CD8-positive, alpha-beta memory T cell (primary cell): ENCODE measurements around the gene PRSS27. TPM values are rescaled to one million over a fixed set of nuclear protein-coding genes. Genes with fewer than 3 reads are reported as not detected.
A peak's percentile ranks its signal among the peaks of the same experiment; 100 is the strongest.
"Not testable (repeated sequence)": the region's sequence is repeated elsewhere in the genome, so short reads cannot be mapped to it uniquely, and the experiment has no call there.

Experiments used
- CTCF ChIA-PET: fragments of 350-600 bp; sonication (Branson Sonifier 250); formaldehyde crosslinking; loops from one replicate; lab custom pipeline; 2021; ENCODE audit warnings: antibody characterized with exemption; lab: Charles Lee
- POLR2A ChIA-PET: fragments of 350-600 bp; sonication (Branson Sonifier 250); formaldehyde crosslinking; loops from one replicate; lab custom pipeline; 2021; ENCODE audit warnings: antibody characterized with exemption; lab: Charles Lee
- DNase-seq, 5 donors: peaks; one replicate each; pipeline versions ENCODE4 v3.0.0 to v3.0.0-alpha.2; 2020 to 2022; ENCODE audit warnings: mixed read lengths in 1 of 5
- H3K27ac ChIP-seq: one replicate; pipeline ENCODE4 v1.7.0; 2013; ENCODE audit warnings: low read depth, mild to moderate bottlenecking, low read length, moderate library complexity
- H3K27me3 ChIP-seq: 2 replicates; pipeline ENCODE4 v1.7.0; 2013; ENCODE audit warnings: low read length, mild to moderate bottlenecking; ENCODE audit not compliant: insufficient read depth, poor library complexity, severe bottlenecking
- H3K36me3 ChIP-seq: 2 replicates; pipeline ENCODE4 v1.7.0; 2013; ENCODE audit warnings: mild to moderate bottlenecking, low read length, moderate library complexity; ENCODE audit not compliant: insufficient read depth
- H3K4me1 ChIP-seq: 2 replicates; pipeline ENCODE4 v1.7.0; 2013; ENCODE audit warnings: mild to moderate bottlenecking, low read length, moderate library complexity; ENCODE audit not compliant: insufficient read depth
- H3K4me3 ChIP-seq: 2 replicates; pipeline ENCODE4 v1.7.0; 2013; ENCODE audit warnings: mild to moderate bottlenecking, low read length
- H3K9me3 ChIP-seq: 2 replicates; pipeline ENCODE4 v1.7.0; 2013; ENCODE audit warnings: mild to moderate bottlenecking, low read length
- H3K27ac Mint-ChIP-seq, 8 donors: one replicate each; pipeline ENCODE4 v1.8.0; 2020 to 2021; ENCODE audit warnings: mixed read lengths in 8 of 8, mild to moderate bottlenecking in 6 of 8, inconsistent platforms in 3 of 8, moderate library complexity in 3 of 8
- H3K27me3 Mint-ChIP-seq, 2 donors: one replicate each; pipeline ENCODE4 v1.8.0; 2020 to 2021; ENCODE audit warnings: mixed read lengths in 2 of 2, mild to moderate bottlenecking in 1 of 2, moderate library complexity in 1 of 2
- H3K36me3 Mint-ChIP-seq, 3 donors: one replicate each; pipeline ENCODE4 v1.8.0; 2020 to 2021; ENCODE audit warnings: mixed read lengths in 3 of 3, inconsistent platforms in 1 of 3, mild to moderate bottlenecking in 1 of 3
- H3K4me1 Mint-ChIP-seq, 3 donors: one replicate each; pipeline ENCODE4 v1.8.0; 2020 to 2021; ENCODE audit warnings: mixed read lengths in 3 of 3, inconsistent platforms in 1 of 3, mild to moderate bottlenecking in 1 of 3
- H3K4me3 Mint-ChIP-seq, 7 donors: one replicate each; pipeline ENCODE4 v1.8.0; 2020 to 2021; ENCODE audit warnings: mixed read lengths in 7 of 7, mild to moderate bottlenecking in 6 of 7, moderate library complexity in 4 of 7, inconsistent platforms in 2 of 7
- H3K9me3 Mint-ChIP-seq, 5 donors: one replicate each; pipeline ENCODE4 v1.8.0; 2020 to 2022; ENCODE audit warnings: mixed read lengths in 5 of 5, mild to moderate bottlenecking in 3 of 5, moderate library complexity in 2 of 5, inconsistent platforms in 1 of 5
- polyA plus RNA-seq: library from polyadenylated mRNA; unstranded; fragments of 300-500 nt; fragmentation: Illumina TruSeq; gene quantifications from one replicate; pipeline ENCODE4 v1.2.3, GENCODE V29; 2021
- total RNA-seq, 2 experiments: library from RNA; stranded (reverse); gene quantifications; one replicate each; pipeline ENCODE4 v1.2.3, GENCODE V29; 2021

PRSS27 gene
- total and polyA plus RNA-seq, 3 experiments from 2014 or later, result 1.3 to 1.6 TPM; not detected in 1

- Histone ChIP-seq H3K4me3 (no peak overlapping the region), H3K27ac (no peak overlapping the region), H3K36me3 (peaks cover 4% of the 10 kb centered on the region), H3K9me3 (no peaks in the 10 kb centered on the region), H3K27me3 (no peaks in the 10 kb centered on the region), H3K4me1 (peaks cover 5% of the 10 kb centered on the region)
- H3K4me3 Mint-ChIP-seq, result no peak overlapping the region
- peaks cover 5 to 17% (median 10%) of the 10 kb centered on the region in 3 donors for H3K4me1 Mint-ChIP-seq
- ChIA-PET CTCF (no interaction called here), POLR2A (no interaction called here)
- DNase-seq, result no peak
- H3K36me3 Mint-ChIP-seq, result peaks cover 0 to 29% (median 1%) of the 10 kb centered on the region in 3 donors
- H3K9me3 Mint-ChIP-seq, result no peaks in the 10 kb centered on the region
- H3K27ac Mint-ChIP-seq, result no peak overlapping the region
- no peaks in the 10 kb centered on the region for H3K27me3 Mint-ChIP-seq
Observed at GRCh38 chr16:2692251-2692947, 27.6 kb downstream of the PRSS27 start.

GRCh38 chr16:2691491-2692248 is 28.4 kb downstream of the PRSS27 start:
- CTCF ChIA-PET, result no interaction called here
- peaks cover 12 to 24% (median 18%) of the 10 kb centered on the region in 3 donors for H3K4me1 Mint-ChIP-seq
- no peaks in the 10 kb centered on the region for H3K27me3 ChIP-seq
- no peak overlapping the region for H3K27ac ChIP-seq
- DNase-seq, result no peak
- H3K36me3 Mint-ChIP-seq, result peaks cover 0 to 21% (median 1%) of the 10 kb centered on the region in 3 donors
- no peaks in the 10 kb centered on the region for H3K27me3 Mint-ChIP-seq
- H3K27ac Mint-ChIP-seq, result no peak overlapping the region
- no peaks in the 10 kb centered on the region for H3K36me3 ChIP-seq
- no peak overlapping the region for H3K4me3 Mint-ChIP-seq
- no peak overlapping the region for H3K4me3 ChIP-seq
- H3K4me1 ChIP-seq, result peaks cover 13% of the 10 kb centered on the region
- POLR2A ChIA-PET, result no interaction called here
- no peaks in the 10 kb centered on the region for H3K9me3 ChIP-seq
- no peaks in the 10 kb centered on the region for H3K9me3 Mint-ChIP-seq

- Mint-ChIP-seq H3K27ac (peak overlapping the region in 1 of 8 donors; percentile 61), H3K4me1 (peaks cover 14 to 26% (median 19%) of the 10 kb centered on the region in 3 donors), H3K4me3 (no peak overlapping the region), H3K27me3 (no peaks in the 10 kb centered on the region), H3K36me3 (peaks cover 0 to 20% (median 1%) of the 10 kb centered on the region in 3 donors), H3K9me3 (no peaks in the 10 kb centered on the region)
- no peaks in the 10 kb centered on the region for H3K36me3 ChIP-seq
- no peak for DNase-seq
- peaks cover 13% of the 10 kb centered on the region for H3K4me1 ChIP-seq
- no peak overlapping the region for H3K4me3 ChIP-seq
- no peak overlapping the region for H3K27ac ChIP-seq
- no peaks in the 10 kb centered on the region for H3K9me3 ChIP-seq
- ChIA-PET CTCF (no interaction called here), POLR2A (no interaction called here)
- no peaks in the 10 kb centered on the region for H3K27me3 ChIP-seq
Observed at GRCh38 chr16:2690852-2691251, 29.2 kb downstream of the PRSS27 start.

- Mint-ChIP-seq H3K4me3 (no peak overlapping the region), H3K27ac (no peak overlapping the region), H3K9me3 (no peaks in the 10 kb centered on the region), H3K4me1 (peaks cover 14 to 29% (median 20%) of the 10 kb centered on the region in 3 donors), H3K36me3 (peaks cover 0 to 20% (median 1%) of the 10 kb centered on the region in 3 donors), H3K27me3 (no peaks in the 10 kb centered on the region)
- no peak overlapping the region for H3K27ac ChIP-seq
- DNase-seq, result no peak
- ChIA-PET POLR2A (no interaction called here), CTCF (no interaction called here)
- no peak overlapping the region for H3K4me3 ChIP-seq
- H3K4me1 ChIP-seq, result peaks cover 13% of the 10 kb centered on the region
- no peaks in the 10 kb centered on the region for H3K27me3 ChIP-seq
- no peaks in the 10 kb centered on the region for H3K36me3 ChIP-seq
- no peaks in the 10 kb centered on the region for H3K9me3 ChIP-seq
Observed at GRCh38 chr16:2689968-2690801, 29.8 kb downstream of the PRSS27 start.

GRCh38 chr16:2689422-2689821 is 30.6 kb downstream of the PRSS27 start:
- DNase-seq, H3K4me3 Mint-ChIP-seq, H3K36me3 ChIP-seq, H3K9me3 Mint-ChIP-seq, H3K4me3 ChIP-seq, CTCF ChIA-PET, H3K27me3 Mint-ChIP-seq, H3K27ac Mint-ChIP-seq, POLR2A ChIA-PET, H3K9me3 ChIP-seq, H3K27me3 ChIP-seq, H3K27ac ChIP-seq: not testable (repeated sequence)
- H3K4me1 Mint-ChIP-seq, result peaks cover 18 to 33% (median 23%) of the 10 kb centered on the region in 3 donors
- peaks cover 0 to 20% (median 1%) of the 10 kb centered on the region in 3 donors for H3K36me3 Mint-ChIP-seq
- peaks cover 13% of the 10 kb centered on the region for H3K4me1 ChIP-seq

GRCh38 chr16:2687531-2688308 is 32.3 kb downstream of the PRSS27 start:
- Mint-ChIP-seq H3K27me3 (no peaks in the 10 kb centered on the region), H3K4me1 (peaks cover 23 to 34% (median 24%) of the 10 kb centered on the region in 3 donors), H3K27ac (peak overlapping the region; percentile 58 to 97 (median 90)), H3K4me3 (peak overlapping the region; percentile 67 to 88 (median 70)), H3K9me3 (no peaks in the 10 kb centered on the region), H3K36me3 (peaks cover 0 to 18% (median 1%) of the 10 kb centered on the region in 3 donors)
- ChIA-PET CTCF (interaction anchor here (0.6 kb wide), 1 partner anchor 318 kb away, joined by 4 read pairs; no protein-coding TSS in a partner anchor), POLR2A (no interaction called here)
- DNase-seq, result no peak
- Histone ChIP-seq H3K4me1 (peaks cover 18% of the 10 kb centered on the region), H3K36me3 (no peaks in the 10 kb centered on the region), H3K27me3 (no peaks in the 10 kb centered on the region), H3K4me3 (no peak overlapping the region), H3K9me3 (no peaks in the 10 kb centered on the region), H3K27ac (no peak overlapping the region)

- H3K4me3 ChIP-seq, result peak overlapping the region; percentile 32
- no peak overlapping the region for H3K27ac ChIP-seq
- CTCF ChIA-PET, result interaction anchor here (0.6 kb wide), 1 partner anchor 319 kb away, joined by 4 read pairs; no protein-coding TSS in a partner anchor
Observed at GRCh38 chr16:2686912-2687507, 33.0 kb downstream of the PRSS27 start.

More at GRCh38 chr16:2686912-2687507, 33.0 kb downstream of the PRSS27 start:
- Mint-ChIP-seq H3K4me1 (peaks cover 26 to 38% (median 27%) of the 10 kb centered on the region in 3 donors), H3K4me3 (peak overlapping the region; percentile 67 to 88 (median 70)), H3K36me3 (peaks cover 0 to 18% (median 2%) of the 10 kb centered on the region in 3 donors), H3K27ac (peak overlapping the region; percentile 58 to 97 (median 90)), H3K27me3 (no peaks in the 10 kb centered on the region), H3K9me3 (no peaks in the 10 kb centered on the region)
- H3K4me1 ChIP-seq, result peaks cover 19% of the 10 kb centered on the region
- no peaks in the 10 kb centered on the region for H3K9me3 ChIP-seq
- no peaks in the 10 kb centered on the region for H3K27me3 ChIP-seq
- DNase-seq, result no peak
- H3K36me3 ChIP-seq, result no peaks in the 10 kb centered on the region
- POLR2A ChIA-PET, result no interaction called here
